Gastroesophageal sphincter (tissue), 3 donors: ENCODE data around the gene AMACR.

ENCODE experiments used
- POLR2AphosphoS5 ChIP-seq: sonication (generic); formaldehyde crosslinking; IDR thresholded peaks from one replicate; pipeline ENCODE4 v1.6.1; 2017; ENCODE audit warnings: antibody characterized with exemption
- TF ChIP-seq, protein P1 (sequence below), 4 experiments: fragments of 200-600 bp in 2 of 4; fragments of 450-650 bp in 2 of 4; sonication (generic) in 1 of 4; IDR thresholded peaks; one replicate each; pipeline ENCODE4 v1.5.1; 2017 to 2019; ENCODE audit warnings: antibody characterized with exemption in 4 of 4, mild to moderate bottlenecking in 2 of 4, moderate library complexity in 2 of 4

DNA sequence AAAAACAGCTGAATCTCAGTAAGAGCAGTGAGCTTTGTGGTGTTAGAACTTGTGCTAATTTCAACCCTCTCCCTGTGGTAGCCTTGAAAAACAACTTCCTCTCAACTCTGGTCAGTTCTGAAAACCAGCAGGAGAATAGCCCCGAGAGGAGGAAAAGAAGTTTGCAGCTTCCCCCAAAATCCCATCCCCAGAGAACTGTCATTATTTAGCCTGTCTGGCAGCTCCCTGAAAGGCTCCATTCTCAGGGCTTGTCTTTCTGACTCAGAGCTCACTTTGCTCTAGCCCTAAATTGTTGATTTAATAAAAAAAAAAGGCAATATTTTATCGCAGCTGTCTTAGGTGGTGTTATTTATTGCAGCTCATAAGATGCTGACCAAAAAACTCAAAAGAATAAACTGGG, 12.0 kb downstream of the AMACR start:
- TF ChIP-seq, protein P1, sequence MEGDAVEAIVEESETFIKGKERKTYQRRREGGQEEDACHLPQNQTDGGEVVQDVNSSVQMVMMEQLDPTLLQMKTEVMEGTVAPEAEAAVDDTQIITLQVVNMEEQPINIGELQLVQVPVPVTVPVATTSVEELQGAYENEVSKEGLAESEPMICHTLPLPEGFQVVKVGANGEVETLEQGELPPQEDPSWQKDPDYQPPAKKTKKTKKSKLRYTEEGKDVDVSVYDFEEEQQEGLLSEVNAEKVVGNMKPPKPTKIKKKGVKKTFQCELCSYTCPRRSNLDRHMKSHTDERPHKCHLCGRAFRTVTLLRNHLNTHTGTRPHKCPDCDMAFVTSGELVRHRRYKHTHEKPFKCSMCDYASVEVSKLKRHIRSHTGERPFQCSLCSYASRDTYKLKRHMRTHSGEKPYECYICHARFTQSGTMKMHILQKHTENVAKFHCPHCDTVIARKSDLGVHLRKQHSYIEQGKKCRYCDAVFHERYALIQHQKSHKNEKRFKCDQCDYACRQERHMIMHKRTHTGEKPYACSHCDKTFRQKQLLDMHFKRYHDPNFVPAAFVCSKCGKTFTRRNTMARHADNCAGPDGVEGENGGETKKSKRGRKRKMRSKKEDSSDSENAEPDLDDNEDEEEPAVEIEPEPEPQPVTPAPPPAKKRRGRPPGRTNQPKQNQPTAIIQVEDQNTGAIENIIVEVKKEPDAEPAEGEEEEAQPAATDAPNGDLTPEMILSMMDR (IDR thresholded peaks at IDR 0.05), result no peak
- TF ChIP-seq POLR2AphosphoS5, result no peak
